Erythroblast (primary cell): ENCODE results near the gene TMBIM4.

Experiments
- GATA1 ChIP-seq: IDR thresholded peaks from 2 replicates; pipeline ENCODE4 v1.6.1; 2011; ENCODE audit warnings: low read depth, mild to moderate bottlenecking, control low read depth, low read length, moderate library complexity
- POLR2A ChIP-seq: IDR thresholded peaks from 2 replicates; pipeline ENCODE4 v1.6.1; 2011; ENCODE audit warnings: mild to moderate bottlenecking, low read length

DNA sequence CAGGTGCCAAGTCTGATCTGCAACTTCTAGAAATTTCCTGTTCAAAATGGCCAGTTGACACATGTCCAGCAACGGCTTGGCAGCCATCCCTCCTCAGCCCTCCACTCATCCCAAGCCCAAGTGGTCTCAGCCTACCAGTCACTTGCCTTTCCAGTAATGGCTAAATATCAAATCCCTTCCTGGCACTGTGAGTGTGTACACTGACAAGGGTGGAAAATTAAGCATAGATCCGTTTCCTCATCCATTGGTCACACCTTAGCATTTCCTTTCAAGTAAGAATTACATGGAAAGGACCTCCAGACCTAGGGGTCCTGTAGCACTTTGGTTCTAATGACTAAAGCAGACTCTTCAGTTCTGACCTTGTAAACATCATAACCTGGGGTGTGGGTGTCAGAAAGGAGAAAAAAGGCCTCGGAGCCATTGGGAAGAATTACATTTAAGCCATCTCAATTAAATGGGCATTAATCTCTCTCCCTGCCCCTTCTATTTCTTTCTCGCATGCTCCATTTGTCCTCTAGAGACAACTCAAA lies 54.7 kb downstream of the TMBIM4 start:
- TF ChIP-seq POLR2A = no peak
- TF ChIP-seq GATA1 = no peak
